MCF 10A (cell line): ENCODE data around the gene ZBTB47. TPM values are rescaled to one million over a fixed set of nuclear protein-coding genes. Genes with fewer than 3 reads are reported as not detected.

ENCODE experiments used
- BruUV-seq: library from RNA; stranded (reverse); fragments of 400-500 nt; replicated peaks from 2 replicates; lab custom pipeline; 2021; lab: Mats Ljungman, UMichigan
- CTCF ChIA-PET: fragments of 300-600 bp; sonication (Branson Sonifier 250); formaldehyde crosslinking; extraction: SDS; loops from one replicate; lab custom pipeline; 2021; ENCODE audit warnings: antibody characterized with exemption, inconsistent platforms; lab: Yijun Ruan, JAX
- POLR2A ChIA-PET: fragments of 300-600, 350-650 bp; sonication (Branson Sonifier 250); formaldehyde crosslinking; extraction: SDS; loops from one replicate; lab custom pipeline; 2020; ENCODE audit warnings: antibody characterized with exemption, inconsistent platforms; lab: Yijun Ruan, JAX
- DNase-seq: peaks from one replicate; pipeline ENCODE4 v3.0.0-alpha.2; 2018; ENCODE audit not compliant: unreplicated experiment
- H3K27ac Mint-ChIP-seq: one replicate; pipeline ENCODE4 v1.8.0; 2022; ENCODE audit warnings: mild to moderate bottlenecking, low read depth, mixed read lengths; ENCODE audit not compliant: unreplicated experiment
- H3K27me3 Mint-ChIP-seq: one replicate; pipeline ENCODE4 v1.8.0; 2022; ENCODE audit warnings: mixed read lengths; ENCODE audit not compliant: insufficient read depth, unreplicated experiment
- H3K36me3 Mint-ChIP-seq: one replicate; pipeline ENCODE4 v1.8.0; 2022; ENCODE audit warnings: mild to moderate bottlenecking, moderate library complexity, mixed read lengths; ENCODE audit not compliant: insufficient read depth, unreplicated experiment
- H3K4me1 Mint-ChIP-seq: one replicate; pipeline ENCODE4 v1.8.0; 2022; ENCODE audit warnings: mixed read lengths; ENCODE audit not compliant: insufficient read depth, unreplicated experiment
- H3K4me3 Mint-ChIP-seq: one replicate; pipeline ENCODE4 v1.8.0; 2022; ENCODE audit warnings: mild to moderate bottlenecking, moderate library complexity, mixed read lengths; ENCODE audit not compliant: unreplicated experiment
- H3K9me3 Mint-ChIP-seq: one replicate; pipeline ENCODE4 v1.8.0; 2022; ENCODE audit warnings: mixed read lengths; ENCODE audit not compliant: unreplicated experiment
- intact Hi-C: fragments of 100-400 bp; cut with micrococcal nuclease; formaldehyde crosslinking; loops from 2 replicates; pipeline ENCODE4 v1.14.1; 2022
- total RNA-seq: library from RNA; stranded (reverse); gene quantifications from 2 replicates; pipeline ENCODE4 v1.2.3, GENCODE V29; 2022
- TF ChIP-seq, protein P1 (sequence below): fragments of 200-600 bp; IDR thresholded peaks from one replicate; pipeline ENCODE4 v1.8.0; 2022; ENCODE audit warnings: antibody characterized with exemption, mild to moderate bottlenecking; ENCODE audit not compliant: unreplicated experiment

Gene ZBTB47
- total RNA-seq, 1 experiment from 2014 or later = 10.9 TPM

DNA sequence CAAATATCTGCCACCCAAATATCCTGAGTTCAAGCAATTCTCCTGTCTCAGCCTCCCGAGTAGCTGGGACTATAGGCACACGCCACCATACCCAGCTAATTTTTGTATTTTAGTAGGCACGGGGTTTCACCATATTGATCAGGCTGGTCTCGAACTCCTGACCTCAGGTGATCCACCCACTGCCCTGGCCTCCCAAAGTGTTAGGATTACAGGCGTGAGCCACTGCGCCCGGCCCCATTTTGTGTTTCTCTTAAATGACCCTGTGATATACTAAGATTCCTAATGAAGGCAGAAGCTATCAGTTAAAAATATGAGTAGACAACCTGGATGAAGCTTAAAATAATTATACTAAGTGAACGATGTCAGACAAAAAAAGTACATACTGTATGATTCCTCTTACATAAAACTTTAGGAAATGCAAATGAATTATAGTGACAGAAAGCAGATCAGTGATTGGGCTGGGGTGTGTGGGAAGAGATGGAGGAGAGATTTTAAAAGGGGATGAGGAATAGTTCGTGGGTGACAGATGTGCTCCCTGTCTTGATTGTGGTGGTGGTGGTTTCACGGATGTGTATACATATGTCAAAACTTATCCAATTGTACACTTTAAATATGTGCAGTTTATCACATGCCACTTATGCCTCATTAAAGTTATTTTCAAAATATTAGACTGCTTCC is 28.0 kb downstream of the ZBTB47 start:
- Mint-ChIP-seq H3K9me3 (peaks cover 13% of the 10 kb centered on the region), H3K4me1 (peaks cover 19% of the 10 kb centered on the region), H3K27ac (no peak overlapping the region), H3K4me3 (no peak overlapping the region), H3K36me3 (no peaks in the 10 kb centered on the region), H3K27me3 (no peaks in the 10 kb centered on the region)
- TF ChIP-seq, protein P1, sequence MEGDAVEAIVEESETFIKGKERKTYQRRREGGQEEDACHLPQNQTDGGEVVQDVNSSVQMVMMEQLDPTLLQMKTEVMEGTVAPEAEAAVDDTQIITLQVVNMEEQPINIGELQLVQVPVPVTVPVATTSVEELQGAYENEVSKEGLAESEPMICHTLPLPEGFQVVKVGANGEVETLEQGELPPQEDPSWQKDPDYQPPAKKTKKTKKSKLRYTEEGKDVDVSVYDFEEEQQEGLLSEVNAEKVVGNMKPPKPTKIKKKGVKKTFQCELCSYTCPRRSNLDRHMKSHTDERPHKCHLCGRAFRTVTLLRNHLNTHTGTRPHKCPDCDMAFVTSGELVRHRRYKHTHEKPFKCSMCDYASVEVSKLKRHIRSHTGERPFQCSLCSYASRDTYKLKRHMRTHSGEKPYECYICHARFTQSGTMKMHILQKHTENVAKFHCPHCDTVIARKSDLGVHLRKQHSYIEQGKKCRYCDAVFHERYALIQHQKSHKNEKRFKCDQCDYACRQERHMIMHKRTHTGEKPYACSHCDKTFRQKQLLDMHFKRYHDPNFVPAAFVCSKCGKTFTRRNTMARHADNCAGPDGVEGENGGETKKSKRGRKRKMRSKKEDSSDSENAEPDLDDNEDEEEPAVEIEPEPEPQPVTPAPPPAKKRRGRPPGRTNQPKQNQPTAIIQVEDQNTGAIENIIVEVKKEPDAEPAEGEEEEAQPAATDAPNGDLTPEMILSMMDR = no peak
- ChIA-PET POLR2A (interaction anchor here (0.6 to 1.6 kb wide), 5 partner anchors 15 to 56 kb away, joined by 3 to 4 read pairs (median 3); partner anchors contain the start of gene ZBTB47), CTCF (interaction anchor here (0.8 kb wide), 1 partner anchor 16 kb away, joined by 3 read pairs; no protein-coding TSS in a partner anchor)
- intact Hi-C loops = no loop called here
- no TSS peak for BruUV-seq
- no peak for DNase-seq

DNA sequence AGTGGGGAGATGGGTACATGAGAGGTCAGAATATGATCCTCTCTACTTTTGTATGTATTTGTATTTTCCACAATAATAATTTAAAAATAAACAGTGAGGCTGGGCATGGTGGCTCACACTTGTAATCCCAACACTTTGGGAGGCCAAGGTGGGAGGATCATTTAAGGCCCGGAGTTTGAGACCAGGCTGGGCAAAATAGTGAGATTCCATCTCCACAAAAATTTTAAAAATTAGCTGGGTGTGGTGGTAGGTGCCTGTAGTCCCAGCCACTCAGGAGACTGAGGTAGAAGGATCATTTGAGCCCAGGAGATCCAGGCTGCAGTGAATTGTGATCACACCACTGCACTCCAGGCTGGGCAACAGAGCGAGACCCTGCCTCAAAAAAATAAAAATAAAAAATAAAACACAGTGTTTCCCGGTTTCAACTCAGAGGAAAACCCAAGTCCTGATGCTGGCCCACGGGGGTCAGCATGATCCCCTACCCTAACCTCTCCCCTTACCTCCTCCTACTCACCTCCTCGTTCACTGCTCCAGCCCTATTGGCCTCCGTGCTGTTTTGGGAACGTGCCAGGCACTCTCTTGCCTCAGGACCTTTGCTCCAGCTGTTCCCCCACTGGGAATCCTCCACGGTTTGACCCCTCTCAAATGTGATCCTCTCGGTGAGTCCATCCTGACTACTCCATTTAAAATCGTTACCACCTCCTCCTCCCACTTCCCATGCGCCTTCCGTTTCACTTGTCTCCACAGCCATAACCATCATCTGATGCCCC is 29.0 kb downstream of the ZBTB47 start:
- ChIA-PET POLR2A (interaction anchor here (0.7 to 1.2 kb wide), 4 partner anchors 13 to 67 kb away, joined by 3 to 4 read pairs (median 4); no protein-coding TSS in a partner anchor), CTCF (no interaction called here)
- no peaks in the 10 kb centered on the region for H3K36me3 Mint-ChIP-seq
- H3K27ac Mint-ChIP-seq = peak overlapping the region; percentile 82
- no peak overlapping the region for H3K4me3 Mint-ChIP-seq
- peaks cover 3% of the 10 kb centered on the region for H3K9me3 Mint-ChIP-seq
- no TSS peak for BruUV-seq
- DNase-seq = no peak
- H3K4me1 Mint-ChIP-seq = peaks cover 19% of the 10 kb centered on the region
- TF ChIP-seq, protein P1 = no peak
- intact Hi-C loops = no loop called here
- H3K27me3 Mint-ChIP-seq = no peaks in the 10 kb centered on the region

DNA sequence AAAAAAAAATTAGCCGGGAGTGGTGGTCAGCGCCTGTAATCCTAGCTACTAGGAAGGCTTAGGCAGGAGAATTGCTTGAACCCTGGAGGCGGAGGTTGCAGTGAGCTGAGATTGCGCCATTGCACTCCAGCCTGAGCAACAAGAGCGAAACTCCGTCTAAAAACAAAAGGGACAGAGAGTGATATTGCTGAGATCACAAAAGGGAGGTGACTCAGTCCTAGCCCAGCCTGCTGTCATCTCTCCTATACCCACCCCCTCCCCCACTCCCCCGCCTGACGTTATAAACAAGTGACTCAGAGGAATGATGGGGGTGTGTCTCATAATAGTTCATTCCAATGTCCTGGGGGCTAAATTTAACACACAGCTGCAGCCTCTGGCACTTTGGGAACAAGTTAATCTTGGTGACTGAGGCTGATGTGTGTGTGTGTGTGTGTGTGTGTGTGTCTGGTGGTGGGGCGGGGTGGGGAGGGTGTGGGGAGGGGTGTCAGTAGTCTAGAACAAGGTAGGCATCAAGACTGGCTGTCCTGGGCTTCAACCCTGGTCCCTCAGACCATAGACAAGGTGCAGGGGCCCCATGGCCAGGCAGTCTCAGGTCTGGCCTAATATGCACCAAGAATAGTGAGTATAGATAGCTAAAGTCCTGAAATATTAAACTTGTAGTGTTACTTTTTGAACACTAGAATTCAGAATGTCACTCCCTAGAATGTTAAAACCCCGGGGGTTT is 30.5 kb downstream of the ZBTB47 start:
- H3K4me1 Mint-ChIP-seq = peaks cover 19% of the 10 kb centered on the region
- ChIA-PET CTCF (interaction anchor here (0.6 kb wide), 1 partner anchor 78 kb away, joined by 6 read pairs; no protein-coding TSS in a partner anchor), POLR2A (interaction anchor here (0.6 to 2.6 kb wide), 15 partner anchors 9 to 103 kb away, joined by 3 to 13 read pairs (median 3); no protein-coding TSS in a partner anchor)
- intact Hi-C loops = no loop called here
- no TSS peak for BruUV-seq
- TF ChIP-seq, protein P1 = no peak
- peak overlapping the region; percentile 82 for H3K27ac Mint-ChIP-seq
- no peaks in the 10 kb centered on the region for H3K9me3 Mint-ChIP-seq
- peak; percentile 97 for DNase-seq
- H3K4me3 Mint-ChIP-seq = no peak overlapping the region
- H3K36me3 Mint-ChIP-seq = no peaks in the 10 kb centered on the region
- H3K27me3 Mint-ChIP-seq = peaks cover 1% of the 10 kb centered on the region
